ENCODE data around the gene ZEB2.

Gene ZEB2

GRCh38 chr2:144466637-144467036 lies 53.3 kb downstream of the ZEB2 start:
- no peak for TF ChIP-seq CTCF (IDR thresholded peaks at IDR 0.05)

GRCh38 chr2:144465749-144466148 lies 54.2 kb downstream of the ZEB2 start:
- TF ChIP-seq CTCF (IDR thresholded peaks at IDR 0.05), result no peak

GRCh38 chr2:144464730-144465129 lies 55.2 kb downstream of the ZEB2 start:
- no peak for TF ChIP-seq CTCF (IDR thresholded peaks at IDR 0.05)

GRCh38 chr2:144463266-144463665 lies 56.7 kb downstream of the ZEB2 start:
- no peak for TF ChIP-seq CTCF (IDR thresholded peaks at IDR 0.05)

- no peak for TF ChIP-seq CTCF (IDR thresholded peaks at IDR 0.05)
These were observed 57.7 kb downstream of the ZEB2 start for GRCh38 chr2:144462266-144462665.

- no peak for TF ChIP-seq CTCF (IDR thresholded peaks at IDR 0.05)
These were observed 58.6 kb downstream of the ZEB2 start for GRCh38 chr2:144461308-144461766.

GRCh38 chr2:144460727-144461307 lies 59.1 kb downstream of the ZEB2 start:
- no peak for TF ChIP-seq CTCF (IDR thresholded peaks at IDR 0.05)

- TF ChIP-seq CTCF (IDR thresholded peaks at IDR 0.05), result no peak
These were observed 60.0 kb downstream of the ZEB2 start for GRCh38 chr2:144459937-144460336.

All from LNCAP (cell line).